ENCODE data around the gene CARMIL1. TPM values are rescaled to one million over a fixed set of nuclear protein-coding genes. Genes with fewer than 3 reads are reported as not detected.

The CARMIL1 gene
- total RNA-seq, 3 donors from 2014 or later = 23.6 to 53.0 (median 33.5) TPM

- Histone ChIP-seq H3K27me3 (no peaks in the 10 kb centered on the region), H3K4me1 (no peaks in the 10 kb centered on the region), H3K36me3 (no peaks in the 10 kb centered on the region), H3K4me3 (no peak overlapping the region), H3K27ac (no peak overlapping the region), H3K9me3 (no peaks in the 10 kb centered on the region)
- intact Hi-C loops (cut with DNase I; ENCODE audit: low total_unique reads) = no loop called here
- no peak for DNase-seq (ENCODE audit: low spot score in 2 of 2)
- TF ChIP-seq POLR2AphosphoS5 (IDR thresholded peaks at IDR 0.05) (no peak), POLR2A (IDR thresholded peaks at IDR 0.05) (no peak), CTCF (IDR thresholded peaks at IDR 0.05) (no peak)
These were observed 8.6 kb upstream of the CARMIL1 start for GRCh38 chr6:25270559-25270958.

GRCh38 chr6:25275436-25275835 lies 3.7 kb upstream of the CARMIL1 start:
- intact Hi-C loops (cut with DNase I; ENCODE audit: low total_unique reads) = no loop called here
- no peak overlapping the region for H3K27ac ChIP-seq
- no peaks in the 10 kb centered on the region for H3K36me3 ChIP-seq
- no peaks in the 10 kb centered on the region for H3K27me3 ChIP-seq
- TF ChIP-seq POLR2A (IDR thresholded peaks at IDR 0.05) (no peak), POLR2AphosphoS5 (IDR thresholded peaks at IDR 0.05) (no peak), CTCF (IDR thresholded peaks at IDR 0.05) (no peak)
- no peak for DNase-seq (ENCODE audit: low spot score in 2 of 2)
- no peaks in the 10 kb centered on the region for H3K9me3 ChIP-seq
- H3K4me3 ChIP-seq = no peak overlapping the region
- peaks cover 0 to 5% of the 10 kb centered on the region in 2 donors for H3K4me1 ChIP-seq

GRCh38 chr6:25277386-25277785 lies 1.8 kb upstream of the CARMIL1 start:
- Histone ChIP-seq H3K36me3 (no peaks in the 10 kb centered on the region), H3K4me1 (peaks cover 0 to 5% of the 10 kb centered on the region in 2 donors), H3K4me3 (no peak overlapping the region), H3K27ac (no peak overlapping the region), H3K9me3 (no peaks in the 10 kb centered on the region), H3K27me3 (no peaks in the 10 kb centered on the region)
- intact Hi-C loops (cut with DNase I; ENCODE audit: low total_unique reads) = no loop called here
- TF ChIP-seq POLR2A (IDR thresholded peaks at IDR 0.05) (no peak), CTCF (IDR thresholded peaks at IDR 0.05) (no peak), POLR2AphosphoS5 (IDR thresholded peaks at IDR 0.05) (no peak)
- no peak for DNase-seq (ENCODE audit: low spot score in 2 of 2)

DNA sequence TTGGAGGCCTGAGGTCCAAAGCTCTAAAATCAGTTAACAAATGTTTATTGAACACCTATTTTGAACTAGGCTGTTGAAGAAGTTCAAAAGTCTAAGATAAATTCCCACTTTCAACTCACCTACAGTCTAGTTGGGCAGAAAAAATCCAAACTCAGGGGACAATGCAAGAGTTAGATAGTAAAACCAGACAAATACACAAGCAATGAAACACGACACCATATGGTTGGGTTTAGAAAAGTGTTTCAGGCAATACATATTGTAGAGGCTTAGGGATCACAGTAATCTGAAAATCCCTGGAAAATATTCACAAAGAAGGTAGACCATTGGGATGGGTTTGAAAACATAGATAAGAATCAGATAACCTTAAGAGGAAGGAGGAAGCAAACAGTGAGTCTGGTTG lies 1.3 kb upstream of the CARMIL1 start:
- intact Hi-C loops (cut with DNase I; ENCODE audit: low total_unique reads) = no loop called here
- Histone ChIP-seq H3K4me3 (peak overlapping the region in 1 of 3 donors; percentile 82), H3K27me3 (no peaks in the 10 kb centered on the region), H3K27ac (peak overlapping the region; percentile 87 to 92), H3K4me1 (peaks cover 0 to 5% of the 10 kb centered on the region in 2 donors), H3K36me3 (no peaks in the 10 kb centered on the region), H3K9me3 (no peaks in the 10 kb centered on the region)
- TF ChIP-seq POLR2AphosphoS5 (IDR thresholded peaks at IDR 0.05) = no peak
- TF ChIP-seq POLR2A (IDR thresholded peaks at IDR 0.05) = no peak
- TF ChIP-seq CTCF (IDR thresholded peaks at IDR 0.05) = no peak
- DNase-seq (ENCODE audit: low spot score in 2 of 2) = no peak

GRCh38 chr6:25278261-25278913 lies 787 bp upstream of the CARMIL1 start:
- TF ChIP-seq CTCF (IDR thresholded peaks at IDR 0.05) (no peak), POLR2A (IDR thresholded peaks at IDR 0.05) (no peak), POLR2AphosphoS5 (IDR thresholded peaks at IDR 0.05) (no peak)
- Histone ChIP-seq H3K27ac (peak overlapping the region; percentile 87 to 92), H3K4me3 (peak overlapping the region; percentile 71 to 83 (median 82)), H3K27me3 (no peaks in the 10 kb centered on the region), H3K9me3 (no peaks in the 10 kb centered on the region), H3K4me1 (peaks cover 0 to 5% of the 10 kb centered on the region in 2 donors), H3K36me3 (no peaks in the 10 kb centered on the region)
- intact Hi-C loops (cut with DNase I; ENCODE audit: low total_unique reads) = no loop called here
- no peak for DNase-seq (ENCODE audit: low spot score in 2 of 2)

All from breast epithelium (tissue), 4 donors.